Measurements from ENCODE around the gene PTPRE. TPM values are rescaled to one million over a fixed set of nuclear protein-coding genes. Genes with fewer than 3 reads are reported as not detected.

PTPRE gene
- total RNA-seq, 1 donor from 2014 or later, result 0.21 TPM

- H3K27me3 Mint-ChIP-seq (ENCODE audit: insufficient read depth, low read depth), result no peaks in the 10 kb centered on the region
These were observed 141.9 kb downstream of the PTPRE start for GRCh38 chr10:128048819-128049210.

GRCh38 chr10:128049226-128050120 is 142.6 kb downstream of the PTPRE start:
- no peaks in the 10 kb centered on the region for H3K36me3 Mint-ChIP-seq

More at GRCh38 chr10:128048819-128049210, 141.9 kb downstream of the PTPRE start:
- H3K4me1 Mint-ChIP-seq, result no peaks in the 10 kb centered on the region
- Histone ChIP-seq H3K4me2 (no peak overlapping the region), H2AFZ (replicated peaks) (no peak overlapping the region), H3K9ac (no peak overlapping the region), H4K20me1 (ENCODE audit: low read depth) (no peaks in the 10 kb centered on the region), H3K4me1 (no peaks in the 10 kb centered on the region), H3K36me3 (no peaks in the 10 kb centered on the region), H3K27ac (no peak overlapping the region), H3K4me3 (no peak overlapping the region), H3K9me3 (ENCODE audit: low read depth) (no peaks in the 10 kb centered on the region), H3K79me2 (ENCODE audit: low read depth) (no peaks in the 10 kb centered on the region), H3F3A (ENCODE audit: low read depth) (no peaks in the 10 kb centered on the region), H3K27me3 (peaks cover 10% of the 10 kb centered on the region)
- DNase-seq (ENCODE audit: low spot score), result no peak
- no peaks in the 10 kb centered on the region for H3K9me3 Mint-ChIP-seq
- TF ChIP-seq EZH2 (IDR thresholded peaks at IDR 0.05) (no peak), CTCF (IDR thresholded peaks at IDR 0.05) (no peak), EZH2phosphoT487 (IDR thresholded peaks at IDR 0.05) (no peak)
- no peak overlapping the region for H3K27ac Mint-ChIP-seq
- H3K4me3 Mint-ChIP-seq, result no peak overlapping the region
- no peaks in the 10 kb centered on the region for H3K36me3 Mint-ChIP-seq

GRCh38 chr10:128050121-128050516 is 143.2 kb downstream of the PTPRE start:
- no peaks in the 10 kb centered on the region for H3K4me1 Mint-ChIP-seq
- Histone ChIP-seq H3K9me3 (ENCODE audit: low read depth) (no peaks in the 10 kb centered on the region), H3K27ac (no peak overlapping the region), H4K20me1 (ENCODE audit: low read depth) (no peaks in the 10 kb centered on the region), H3K4me1 (no peaks in the 10 kb centered on the region), H3K36me3 (no peaks in the 10 kb centered on the region), H3K27me3 (no peaks in the 10 kb centered on the region), H3K4me3 (no peak overlapping the region), H3K9ac (no peak overlapping the region), H2AFZ (replicated peaks) (no peak overlapping the region), H3F3A (ENCODE audit: low read depth) (no peaks in the 10 kb centered on the region), H3K4me2 (no peak overlapping the region), H3K79me2 (ENCODE audit: low read depth) (no peaks in the 10 kb centered on the region)
- H3K36me3 Mint-ChIP-seq, result no peaks in the 10 kb centered on the region
- H3K9me3 Mint-ChIP-seq, result no peaks in the 10 kb centered on the region
- TF ChIP-seq EZH2 (IDR thresholded peaks at IDR 0.05) (no peak), EZH2phosphoT487 (IDR thresholded peaks at IDR 0.05) (no peak), CTCF (IDR thresholded peaks at IDR 0.05) (no peak)
- H3K4me3 Mint-ChIP-seq, result no peak overlapping the region
- DNase-seq (ENCODE audit: low spot score), result no peak
- no peaks in the 10 kb centered on the region for H3K27me3 Mint-ChIP-seq (ENCODE audit: insufficient read depth, low read depth)
- H3K27ac Mint-ChIP-seq, result no peak overlapping the region

More at GRCh38 chr10:128049226-128050120, 142.6 kb downstream of the PTPRE start:
- H3K4me1 Mint-ChIP-seq, result no peaks in the 10 kb centered on the region
- no peak overlapping the region for H3K27ac ChIP-seq
- no peak overlapping the region for H3K4me2 ChIP-seq
- H3K4me1 ChIP-seq, result no peaks in the 10 kb centered on the region
- no peaks in the 10 kb centered on the region for H3F3A ChIP-seq (ENCODE audit: low read depth)
- TF ChIP-seq CTCF (IDR thresholded peaks at IDR 0.05) (no peak), EZH2 (IDR thresholded peaks at IDR 0.05) (no peak), EZH2phosphoT487 (IDR thresholded peaks at IDR 0.05) (no peak)
- peaks cover 3% of the 10 kb centered on the region for H3K27me3 ChIP-seq
- H3K9ac ChIP-seq, result no peak overlapping the region
- DNase-seq (ENCODE audit: low spot score), result no peak
- no peak overlapping the region for H3K27ac Mint-ChIP-seq
- H3K9me3 ChIP-seq (ENCODE audit: low read depth), result no peaks in the 10 kb centered on the region
- no peak overlapping the region for H3K4me3 Mint-ChIP-seq
- H3K79me2 ChIP-seq (ENCODE audit: low read depth), result no peaks in the 10 kb centered on the region
- no peak overlapping the region for H2AFZ ChIP-seq (replicated peaks)
- H3K9me3 Mint-ChIP-seq, result no peaks in the 10 kb centered on the region
- no peak overlapping the region for H3K4me3 ChIP-seq
- H3K36me3 ChIP-seq, result no peaks in the 10 kb centered on the region
- no peaks in the 10 kb centered on the region for H3K27me3 Mint-ChIP-seq (ENCODE audit: insufficient read depth, low read depth)
- no peaks in the 10 kb centered on the region for H4K20me1 ChIP-seq (ENCODE audit: low read depth)

All from neural progenitor cell (in vitro differentiated cells).